ENCODE data around the gene FKBP15. TPM values are rescaled to one million over a fixed set of nuclear protein-coding genes. Genes with fewer than 3 reads are reported as not detected.

Gene FKBP15
- total RNA-seq, 1 experiment from 2014 or later = 18.5 TPM

- Histone ChIP-seq H3K27me3 (ENCODE audit: insufficient read depth, low read length) (peaks cover 2% of the 10 kb centered on the region; the same call in 1 of the 2 replicates), H3K79me2 (ENCODE audit: insufficient read depth, low read length) (no peaks in the 10 kb centered on the region), H3K4ac (ENCODE audit: low read depth, low read length) (no peak overlapping the region), H2BK5ac (ENCODE audit: insufficient read length, low read length) (no peak overlapping the region), H4K5ac (ENCODE audit: insufficient read length, low read depth, low read length) (no peak overlapping the region), H4K8ac (replicated peaks; ENCODE audit: insufficient read length, low read depth, low read length) (no peak overlapping the region), H4K20me1 (ENCODE audit: control insufficient read depth, insufficient read depth, insufficient read length) (no peaks in the 10 kb centered on the region), H2BK20ac (ENCODE audit: low read depth, low read length, poor library complexity, severe bottlenecking) (no peak overlapping the region), H2BK12ac (ENCODE audit: insufficient read length, low read depth, low read length) (no peak overlapping the region), H3K56ac (ENCODE audit: insufficient read length, low read depth, low read length) (no peak overlapping the region), H3K14ac (ENCODE audit: insufficient read depth, low read length) (no peak overlapping the region), H3K9me3 (ENCODE audit: control insufficient read depth, low read depth, low read length) (no peaks in the 10 kb centered on the region), H3K4me2 (ENCODE audit: insufficient read depth, insufficient read length, low read length) (peak overlapping the region; percentile 70), H3K23me2 (ENCODE audit: insufficient read length, low read depth, low read length, poor library complexity, severe bottlenecking) (peaks cover 3% of the 10 kb centered on the region), H4K91ac (ENCODE audit: insufficient read length, low read depth, low read length) (no peak overlapping the region), H2AK5ac (ENCODE audit: insufficient read length, low read length) (no peak overlapping the region), H3K4me1 (ENCODE audit: insufficient read depth, low read length) (peaks cover 2% of the 10 kb centered on the region; the same call in 1 of the 2 replicates), H3K18ac (ENCODE audit: insufficient read length, low read depth, low read length) (no peak overlapping the region), H3K79me1 (ENCODE audit: insufficient read depth, low read depth, low read length, poor library complexity, severe bottlenecking) (no peaks in the 10 kb centered on the region), H3K27ac (ENCODE audit: insufficient read length, low read depth, low read length) (no peak overlapping the region), H3K9ac (ENCODE audit: extremely low read depth, insufficient read length, low read length) (peak overlapping the region; percentile 40), H3T11ph (ENCODE audit: low read length) (no peak overlapping the region), H3K23ac (ENCODE audit: insufficient read length, low read depth, low read length) (no peak overlapping the region), H2BK120ac (ENCODE audit: low read depth, low read length, poor library complexity, severe bottlenecking) (no peak overlapping the region), H2BK15ac (ENCODE audit: low read depth, low read length) (no peak overlapping the region), H2AFZ (ENCODE audit: low read length) (no peak overlapping the region)
- DNase-seq = no peak
- H3K27me3 Mint-ChIP-seq (ENCODE audit: low read depth) = peaks cover 24% of the 10 kb centered on the region
- no peaks in the 10 kb centered on the region for H3K36me3 Mint-ChIP-seq (ENCODE audit: insufficient read depth in 1 of 3, low read depth in 3 of 3)
- peak overlapping the region; percentile 83 to 85 for H3K4me3 Mint-ChIP-seq
- no CpG with 5 or more reads among the region's 11 CpGs for WGBS (ENCODE audit: extremely low coverage, insufficient read length, low lambda C conversion rate)
- TF ChIP-seq CTCF (conservative IDR thresholded peaks at IDR 0.05) = no peak
- peaks cover 15 to 17% of the 10 kb centered on the region in 2 experiments for H3K4me1 Mint-ChIP-seq
- H3K9me3 Mint-ChIP-seq = no peaks in the 10 kb centered on the region
- H3K27ac Mint-ChIP-seq = no peak overlapping the region
Observed at GRCh38 chr9:113151696-113152630, 69.1 kb downstream of the FKBP15 start.
